Body of pancreas (tissue), 4 donors: ENCODE data around the gene RFC5.

ENCODE experiments used
- CTCF ChIP-seq, 7 experiments: fragments of 450-650 bp in 4 of 7; fragments of 200-600 bp in 3 of 7; sonication (generic) in 3 of 7; IDR thresholded peaks; one replicate each; pipeline ENCODE4 v1.5.1; 2016 to 2019; ENCODE audit warnings: antibody characterized with exemption in 7 of 7
- POLR2A ChIP-seq, 3 donors: fragments of 450-650 bp; IDR thresholded peaks; one replicate each; pipeline ENCODE4 v1.6.1; 2016; ENCODE audit warnings: antibody characterized with exemption in 3 of 3, mild to moderate bottlenecking in 2 of 3

DNA sequence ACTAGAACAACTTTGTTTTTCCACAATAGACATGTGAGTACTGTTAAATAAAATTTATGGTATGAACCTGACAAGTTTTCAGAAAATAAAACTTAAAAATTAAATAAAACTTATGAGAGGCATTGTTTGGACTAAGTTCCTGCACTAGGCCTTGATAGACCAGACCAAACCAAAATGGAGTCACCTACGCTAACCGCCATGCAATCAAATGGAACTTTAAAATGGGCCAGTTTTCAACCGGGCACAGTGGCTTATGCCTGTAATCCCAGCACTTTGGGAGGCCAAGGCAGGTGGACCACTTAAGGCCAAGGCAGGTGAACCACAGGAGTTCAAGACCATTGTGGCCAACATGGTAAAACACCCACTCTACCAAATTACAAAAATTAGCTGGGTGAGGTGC, 5.1 kb upstream of the RFC5 start:
- no peak for TF ChIP-seq CTCF (IDR thresholded peaks at IDR 0.05)
- TF ChIP-seq POLR2A (IDR thresholded peaks at IDR 0.05): no peak
